GM12878 (cell line): ENCODE data around the gene CSNK1G1. TPM values are rescaled to one million over a fixed set of nuclear protein-coding genes. Genes with fewer than 3 reads are reported as not detected.

Experiments
- ASH2L ChIP-seq: fragments of 300-600, 200-600 bp; sonication (generic); IDR thresholded peaks from 2 replicates; pipeline ENCODE4 v1.6.1; 2017; ENCODE audit warnings: low read depth, mild to moderate bottlenecking, borderline replicate concordance
- BCL11A ChIP-seq: IDR thresholded peaks from 2 replicates; pipeline ENCODE4 v1.6.1; 2011; ENCODE audit warnings: low read depth, low read length
- BRCA1 ChIP-seq: IDR thresholded peaks from 2 replicates; pipeline ENCODE4 v1.6.1; 2011; ENCODE audit warnings: low read depth, low read length, improper control_type of control experiment
- CREB1 ChIP-seq: IDR thresholded peaks from 2 replicates; pipeline ENCODE4 v1.6.1; 2012; ENCODE audit warnings: low read depth, mild to moderate bottlenecking, inconsistent platforms
- EED ChIP-seq: sonication (generic); IDR thresholded peaks from 2 replicates; pipeline ENCODE4 v1.6.1; 2016; ENCODE audit warnings: antibody characterized with exemption, low read depth
- EP300 ChIP-seq, 2 experiments: fragments of 150-350 bp in 1 of 2; IDR thresholded peaks; 2 replicates each; pipeline ENCODE4 v1.6.1; 2011 to 2012; ENCODE audit warnings: low read depth in 2 of 2, low read length in 2 of 2, borderline replicate concordance in 1 of 2, improper control_type of control experiment in 1 of 2, inconsistent platforms in 1 of 2; ENCODE audit not compliant: control insufficient read depth in 1 of 2
- KAT2A ChIP-seq: conservative IDR thresholded peaks from 2 replicates; pipeline ENCODE4 v1.6.1; 2011; ENCODE audit warnings: low read depth, low read length; ENCODE audit not compliant: control insufficient read depth
- LARP7 ChIP-seq: fragments of 450-650 bp; IDR thresholded peaks from 2 replicates; pipeline ENCODE4 v1.6.1; 2017; ENCODE audit warnings: mild to moderate bottlenecking
- MEF2A ChIP-seq: IDR thresholded peaks from 2 replicates; pipeline ENCODE4 v1.6.1; 2011; ENCODE audit warnings: low read depth, mild to moderate bottlenecking, low read length, moderate library complexity; ENCODE audit not compliant: insufficient read depth
- MEF2B ChIP-seq: fragments of 450-650 bp; IDR thresholded peaks from 2 replicates; pipeline ENCODE4 v1.6.1; 2018; ENCODE audit warnings: mild to moderate bottlenecking, moderate library complexity; ENCODE audit not compliant: partially characterized antibody, poor library complexity, severe bottlenecking
- NR2C2 ChIP-seq: IDR thresholded peaks from 2 replicates; pipeline ENCODE4 v1.6.1; 2011; ENCODE audit warnings: borderline replicate concordance, low read depth; ENCODE audit not compliant: control insufficient read depth, insufficient read length
- POLR2A ChIP-seq: IDR thresholded peaks from 2 replicates; pipeline ENCODE4 v1.6.1; 2011; ENCODE audit warnings: low read depth, mild to moderate bottlenecking, low read length
- RAD21 ChIP-seq: IDR thresholded peaks from 2 replicates; pipeline ENCODE4 v1.6.1; 2011; ENCODE audit warnings: mild to moderate bottlenecking, low read depth, low read length, moderate library complexity; ENCODE audit not compliant: insufficient read depth
- RB1 ChIP-seq: fragments of 450-650 bp; formaldehyde crosslinking; IDR thresholded peaks from 2 replicates; pipeline ENCODE4 v1.6.1; 2017; ENCODE audit warnings: mild to moderate bottlenecking, borderline replicate concordance
- RCOR1 ChIP-seq: conservative IDR thresholded peaks from 2 replicates; pipeline ENCODE4 v1.6.1; 2012; ENCODE audit warnings: low read depth, low read length, improper control_type of control experiment
- SIX5 ChIP-seq: IDR thresholded peaks from 2 replicates; pipeline ENCODE4 v1.6.1; 2011; ENCODE audit warnings: mild to moderate bottlenecking, low read depth, low read length, moderate library complexity; ENCODE audit not compliant: severe bottlenecking
- TAF1 ChIP-seq: IDR thresholded peaks from 2 replicates; pipeline ENCODE4 v1.6.1; 2011; ENCODE audit warnings: mild to moderate bottlenecking, low read depth, low read length, borderline replicate concordance
- TCF3 ChIP-seq: IDR thresholded peaks from 2 replicates; pipeline ENCODE4 v1.6.1; 2012; ENCODE audit warnings: low read depth, mild to moderate bottlenecking, low read length, borderline replicate concordance; ENCODE audit not compliant: insufficient read depth
- ZNF217 ChIP-seq: fragments of 450-650 bp; IDR thresholded peaks from 2 replicates; pipeline ENCODE4 v1.6.1; 2017; ENCODE audit warnings: antibody characterized with exemption, mild to moderate bottlenecking
- ZNF384 ChIP-seq: IDR thresholded peaks from 2 replicates; pipeline ENCODE4 v1.6.1; 2012; ENCODE audit warnings: low read depth, mild to moderate bottlenecking, low read length, improper control_type of control experiment, borderline replicate concordance
- ZSCAN29 ChIP-seq: fragments of 450-650 bp; IDR thresholded peaks from 2 replicates; pipeline ENCODE4 v1.6.1; 2017; ENCODE audit warnings: mild to moderate bottlenecking, moderate library complexity
- polyA plus RNA-seq, 11 experiments: library from polyadenylated mRNA; depleted of rRNA in 4 of 11; unstranded in 6 of 11; stranded (reverse) in 5 of 11; fragments of >200 nt; fragmentation: Nextera tagmentation in 4 of 11; fragmentation: Illumina TruSeq in 1 of 11; extraction: Ambion mirVana in 4 of 11; extraction: Trizol in 1 of 11; gene quantifications; 1 replicate in 1 of 11; 2 replicates in 10 of 11; pipeline versions ENCODE4 v1.2.1 to v1.2.3, GENCODE V29; 2011 to 2016; ENCODE audit warnings: inconsistent platforms in 2 of 11, missing spikeins in 2 of 11, low read depth in 1 of 11
- total RNA-seq, 4 experiments: library from RNA; depleted of rRNA in 3 of 4; stranded (reverse); fragments of >200 nt in 3 of 4; fragmentation: Illumina TruSeq in 1 of 4; extraction: Trizol in 1 of 4; gene quantifications; 2 replicates each; pipeline versions ENCODE4 v1.2.1 to v1.2.3, GENCODE V29; 2013 to 2021
- TF ChIP-seq, protein P1 (sequence below): fragments of 450-650 bp; formaldehyde crosslinking; IDR thresholded peaks from 2 replicates; pipeline ENCODE4 v1.4.0; 2020; ENCODE audit warnings: mild to moderate bottlenecking, moderate library complexity
- TF ChIP-seq, protein P2 (sequence below): fragments of 450-650 bp; IDR thresholded peaks from 2 replicates; pipeline ENCODE4 v1.6.1; 2016; ENCODE audit warnings: mild to moderate bottlenecking
- TF ChIP-seq, protein P3 (sequence below), 3 experiments: IDR thresholded peaks in 2 of 3; conservative IDR thresholded peaks in 1 of 3; 2 replicates each; pipeline ENCODE4 v1.5.1; 2011; ENCODE audit warnings: low read depth in 3 of 3, low read length in 3 of 3, mild to moderate bottlenecking in 3 of 3, control low read depth in 2 of 3, moderate library complexity in 2 of 3, inconsistent platforms in 1 of 3, mixed read lengths in 1 of 3; ENCODE audit not compliant: control insufficient read depth in 2 of 3, insufficient read depth in 1 of 3; ENCODE audit errors: extremely low read depth in 1 of 3

The CSNK1G1 gene
- total and polyA plus RNA-seq, 10 of the 15 experiments (the other 5 are each of a cell fraction or from before 2014, with no cell fraction given), result 6.1 to 23.4 (median 15.3) TPM

- peak; percentile 41 for TF ChIP-seq MEF2B
- TF ChIP-seq TCF3, result no peak
- TF ChIP-seq TAF1, result no peak; the same call in 1 of the 2 replicates
- no peak for TF ChIP-seq RB1
- TF ChIP-seq EED, result peak; percentile 51; the same call in 1 of the 2 replicates
- peak in 1 of 2 experiments; percentile 49; a peak in 2 of 4 replicates for TF ChIP-seq EP300 (IDR thresholded peaks at IDR 0.05; ENCODE audit: borderline replicate concordance in 1 of 2, control insufficient read depth in 1 of 2, low read depth in 2 of 2, low read length in 2 of 2)
- TF ChIP-seq KAT2A, result no peak
- no peak for TF ChIP-seq RCOR1
- no peak for TF ChIP-seq BRCA1
- TF ChIP-seq, protein P1, sequence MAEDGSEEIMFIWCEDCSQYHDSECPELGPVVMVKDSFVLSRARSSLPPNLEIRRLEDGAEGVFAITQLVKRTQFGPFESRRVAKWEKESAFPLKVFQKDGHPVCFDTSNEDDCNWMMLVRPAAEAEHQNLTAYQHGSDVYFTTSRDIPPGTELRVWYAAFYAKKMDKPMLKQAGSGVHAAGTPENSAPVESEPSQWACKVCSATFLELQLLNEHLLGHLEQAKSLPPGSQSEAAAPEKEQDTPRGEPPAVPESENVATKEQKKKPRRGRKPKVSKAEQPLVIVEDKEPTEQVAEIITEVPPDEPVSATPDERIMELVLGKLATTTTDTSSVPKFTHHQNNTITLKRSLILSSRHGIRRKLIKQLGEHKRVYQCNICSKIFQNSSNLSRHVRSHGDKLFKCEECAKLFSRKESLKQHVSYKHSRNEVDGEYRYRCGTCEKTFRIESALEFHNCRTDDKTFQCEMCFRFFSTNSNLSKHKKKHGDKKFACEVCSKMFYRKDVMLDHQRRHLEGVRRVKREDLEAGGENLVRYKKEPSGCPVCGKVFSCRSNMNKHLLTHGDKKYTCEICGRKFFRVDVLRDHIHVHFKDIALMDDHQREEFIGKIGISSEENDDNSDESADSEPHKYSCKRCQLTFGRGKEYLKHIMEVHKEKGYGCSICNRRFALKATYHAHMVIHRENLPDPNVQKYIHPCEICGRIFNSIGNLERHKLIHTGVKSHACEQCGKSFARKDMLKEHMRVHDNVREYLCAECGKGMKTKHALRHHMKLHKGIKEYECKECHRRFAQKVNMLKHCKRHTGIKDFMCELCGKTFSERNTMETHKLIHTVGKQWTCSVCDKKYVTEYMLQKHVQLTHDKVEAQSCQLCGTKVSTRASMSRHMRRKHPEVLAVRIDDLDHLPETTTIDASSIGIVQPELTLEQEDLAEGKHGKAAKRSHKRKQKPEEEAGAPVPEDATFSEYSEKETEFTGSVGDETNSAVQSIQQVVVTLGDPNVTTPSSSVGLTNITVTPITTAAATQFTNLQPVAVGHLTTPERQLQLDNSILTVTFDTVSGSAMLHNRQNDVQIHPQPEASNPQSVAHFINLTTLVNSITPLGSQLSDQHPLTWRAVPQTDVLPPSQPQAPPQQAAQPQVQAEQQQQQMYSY (CRISPR knock-in tag), result no peak
- no peak for TF ChIP-seq NR2C2
- TF ChIP-seq CREB1, result 0 out of 2 replicates have a peak, but pooled peaks have one; percentile 15
- TF ChIP-seq ZNF384, result no peak
- TF ChIP-seq ZSCAN29, result peak; percentile 52; the same call in 1 of the 2 replicates
- TF ChIP-seq, protein P2, sequence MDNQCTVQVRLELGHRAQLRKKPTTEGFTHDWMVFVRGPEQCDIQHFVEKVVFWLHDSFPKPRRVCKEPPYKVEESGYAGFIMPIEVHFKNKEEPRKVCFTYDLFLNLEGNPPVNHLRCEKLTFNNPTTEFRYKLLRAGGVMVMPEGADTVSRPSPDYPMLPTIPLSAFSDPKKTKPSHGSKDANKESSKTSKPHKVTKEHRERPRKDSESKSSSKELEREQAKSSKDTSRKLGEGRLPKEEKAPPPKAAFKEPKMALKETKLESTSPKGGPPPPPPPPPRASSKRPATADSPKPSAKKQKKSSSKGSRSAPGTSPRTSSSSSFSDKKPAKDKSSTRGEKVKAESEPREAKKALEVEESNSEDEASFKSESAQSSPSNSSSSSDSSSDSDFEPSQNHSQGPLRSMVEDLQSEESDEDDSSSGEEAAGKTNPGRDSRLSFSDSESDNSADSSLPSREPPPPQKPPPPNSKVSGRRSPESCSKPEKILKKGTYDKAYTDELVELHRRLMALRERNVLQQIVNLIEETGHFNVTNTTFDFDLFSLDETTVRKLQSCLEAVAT, result no peak
- TF ChIP-seq BCL11A, result no peak; the same call in none of the 2 replicates
- TF ChIP-seq RAD21, result no peak
- TF ChIP-seq MEF2A, result no peak
- no peak for TF ChIP-seq SIX5
- 0 out of 2 replicates have a peak, but pooled peaks have one; percentile 31 for TF ChIP-seq ASH2L
- TF ChIP-seq LARP7, result no peak
- TF ChIP-seq, protein P3, sequence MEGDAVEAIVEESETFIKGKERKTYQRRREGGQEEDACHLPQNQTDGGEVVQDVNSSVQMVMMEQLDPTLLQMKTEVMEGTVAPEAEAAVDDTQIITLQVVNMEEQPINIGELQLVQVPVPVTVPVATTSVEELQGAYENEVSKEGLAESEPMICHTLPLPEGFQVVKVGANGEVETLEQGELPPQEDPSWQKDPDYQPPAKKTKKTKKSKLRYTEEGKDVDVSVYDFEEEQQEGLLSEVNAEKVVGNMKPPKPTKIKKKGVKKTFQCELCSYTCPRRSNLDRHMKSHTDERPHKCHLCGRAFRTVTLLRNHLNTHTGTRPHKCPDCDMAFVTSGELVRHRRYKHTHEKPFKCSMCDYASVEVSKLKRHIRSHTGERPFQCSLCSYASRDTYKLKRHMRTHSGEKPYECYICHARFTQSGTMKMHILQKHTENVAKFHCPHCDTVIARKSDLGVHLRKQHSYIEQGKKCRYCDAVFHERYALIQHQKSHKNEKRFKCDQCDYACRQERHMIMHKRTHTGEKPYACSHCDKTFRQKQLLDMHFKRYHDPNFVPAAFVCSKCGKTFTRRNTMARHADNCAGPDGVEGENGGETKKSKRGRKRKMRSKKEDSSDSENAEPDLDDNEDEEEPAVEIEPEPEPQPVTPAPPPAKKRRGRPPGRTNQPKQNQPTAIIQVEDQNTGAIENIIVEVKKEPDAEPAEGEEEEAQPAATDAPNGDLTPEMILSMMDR (IDR thresholded peaks at IDR 0.05 in 2 of 3, conservative IDR thresholded peaks at IDR 0.05 in 1 of 3; ENCODE audit: control insufficient read depth in 2 of 3, extremely low read depth in 1 of 3, insufficient read depth in 1 of 3, low read depth in 3 of 3, low read length in 3 of 3), result no peak
- TF ChIP-seq POLR2A, result peak; percentile 72
- no peak for TF ChIP-seq ZNF217
Observed at GRCh38 chr15:64144565-64145281, 211.2 kb downstream of the CSNK1G1 start (continued).
